MG63 (cell line): ENCODE results near the gene SNAPC3. TPM values are rescaled to one million over a fixed set of nuclear protein-coding genes. Genes with fewer than 3 reads are reported as not detected.

Experiments
- DNase-seq: peaks from one replicate; pipeline ENCODE4 v3.0.0-alpha.2; 2020
- H3K27me3 ChIP-seq: fragments of 250-450 bp; sonication (Bioruptor Pico); 2 replicates; pipeline ENCODE4 v1.5.1; 2020; ENCODE audit warnings: mild to moderate bottlenecking, moderate library complexity
- H3K36me3 ChIP-seq: fragments of 250-450 bp; sonication (Bioruptor Pico); 2 replicates; pipeline ENCODE4 v1.5.1; 2020; ENCODE audit warnings: mild to moderate bottlenecking, moderate library complexity
- H3K4me3 ChIP-seq: fragments of 250-450 bp; sonication (Bioruptor Pico); 2 replicates; pipeline ENCODE4 v1.5.1; 2020; ENCODE audit warnings: mild to moderate bottlenecking, moderate library complexity
- H3K9me3 ChIP-seq: fragments of 250-450 bp; sonication (Bioruptor Pico); 2 replicates; pipeline ENCODE4 v1.5.1; 2020; ENCODE audit warnings: mild to moderate bottlenecking, moderate library complexity
- total RNA-seq: library from RNA; depleted of rRNA; stranded (reverse); fragments of >200 nt; shearing (Covaris generic); gene quantifications from 2 replicates; pipeline ENCODE4 v1.2.3, GENCODE V29; 2014; ENCODE audit warnings: low replicate concordance; rRNA removed

The SNAPC3 gene
- total RNA-seq, 1 experiment from 2014 or later = 132 TPM

- peaks cover 48% of the 10 kb centered on the region for H3K36me3 ChIP-seq
- peak; percentile 87 for DNase-seq
- H3K4me3 ChIP-seq = peak overlapping the region; percentile 92
- no peaks in the 10 kb centered on the region for H3K9me3 ChIP-seq
- H3K27me3 ChIP-seq = no peaks in the 10 kb centered on the region
Measured at GRCh38 chr9:15509931-15510788, 87.5 kb downstream of the SNAPC3 start.

- Histone ChIP-seq H3K27me3 (no peaks in the 10 kb centered on the region), H3K4me3 (peak within 1 kb of the TSS; percentile 92), H3K36me3 (peaks cover 40% of the 10 kb centered on the region), H3K9me3 (no peaks in the 10 kb centered on the region)
- peak; percentile 100 for DNase-seq
Measured at GRCh38 chr9:15510789-15511575, 88.3 kb downstream of the SNAPC3 start, which contains the start of gene PSIP1. TSS of gene PSIP1 (minus strand) at chr9:15510970. CDS start at chr9:15510188, 782 bp downstream.

Other genes with a start within 250 kb of the SNAPC3 start
- 17.2 and 22.2 TPM in 2 replicates for gene TTC39B, start 115.7 kb upstream of the SNAPC3 start, total RNA-seq
- 347 and 505 TPM in 2 replicates for gene PSIP1, start 88.1 kb downstream of the SNAPC3 start, total RNA-seq
- gene CCDC171, start 130.2 kb downstream of the SNAPC3 start, total RNA-seq = 6.6 and 9.1 TPM in 2 replicates